SK-N-MC (cell line): ENCODE measurements around the gene GRID2.

Source experiments
- EZH2 ChIP-seq: fragments of 200-600 bp; sonication (generic); IDR thresholded peaks from one replicate; pipeline ENCODE4 v1.6.1; 2017; ENCODE audit warnings: antibody characterized with exemption
- POLR2AphosphoS5 ChIP-seq: IDR thresholded peaks from 2 replicates; pipeline ENCODE4 v1.6.1; 2012; ENCODE audit warnings: mild to moderate bottlenecking, low read depth, low read length, borderline replicate concordance

DNA sequence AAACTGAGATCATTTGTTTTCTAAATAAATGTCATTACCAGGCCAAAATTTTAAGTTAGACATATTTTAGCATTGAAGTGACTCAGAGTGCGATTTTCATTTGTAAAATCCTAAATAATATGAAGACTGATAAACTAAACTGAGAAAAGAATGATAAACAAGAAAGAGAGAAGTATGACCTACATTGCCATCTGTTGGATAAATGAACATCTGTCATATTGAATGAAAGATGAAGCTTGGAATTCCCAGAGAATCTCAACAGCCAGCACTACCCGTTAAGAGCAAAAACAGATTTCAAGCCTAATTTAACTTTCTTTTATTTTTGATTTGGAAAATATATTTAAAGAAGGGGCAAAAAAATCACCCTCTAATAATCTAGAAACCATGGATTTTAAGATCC, 933.8 kb downstream of the GRID2 start:
- TF ChIP-seq POLR2AphosphoS5, result no peak
- no peak for TF ChIP-seq EZH2
